ENCODE results near the gene DND1. TPM values are rescaled to one million over a fixed set of nuclear protein-coding genes. Genes with fewer than 3 reads are reported as not detected.
"Not testable (repeated sequence)": the region's sequence is repeated elsewhere in the genome, so short reads cannot be mapped to it uniquely, and the experiment has no call there.

DND1 gene
- polyA plus RNA-seq, 2 of the 4 experiments (the other 2 are of a cell fraction), result 0.63 to 1.0 TPM

DNA sequence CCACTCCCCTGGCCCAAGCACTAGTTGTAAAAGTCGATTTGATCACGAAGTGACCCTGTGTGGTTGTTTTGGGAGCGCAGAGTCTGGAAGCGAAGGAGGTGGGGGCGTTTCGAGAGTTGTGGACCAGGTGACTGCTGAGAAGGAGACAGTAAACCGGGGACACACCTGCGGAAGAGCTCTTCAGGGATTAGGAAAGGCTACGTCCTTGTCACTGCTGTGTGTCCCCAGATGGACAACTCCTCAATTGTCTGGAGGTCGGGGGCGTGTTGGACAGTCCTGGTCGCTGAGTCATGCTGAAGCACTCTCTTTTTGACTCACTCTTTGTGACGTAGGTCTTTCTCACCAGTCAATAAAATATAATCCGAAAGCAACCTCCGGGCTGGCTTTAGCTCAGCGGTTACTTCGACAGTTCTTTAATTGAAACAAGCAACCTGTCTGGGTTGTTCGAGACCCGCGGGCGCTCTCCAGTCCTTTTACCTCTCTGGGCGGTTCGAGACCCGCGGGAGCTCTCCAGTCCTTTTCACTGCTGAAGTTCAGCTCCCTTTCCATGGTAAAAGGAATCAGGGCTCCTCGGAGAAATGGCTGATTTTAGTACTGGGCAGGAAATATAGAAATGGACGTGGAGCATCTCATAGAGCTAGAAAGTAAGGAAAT, 37.6 kb upstream of the DND1 start:
- ATAC-seq (peak; percentile 94 to 96), DNase-seq (ENCODE audit: low read depth in 1 of 2, low spot score in 1 of 2) (peak; percentile 94 to 98), FAIRE-seq (peak; percentile 85)
- WGBS (ENCODE audit: missing lambda C conversion rate), result under 1% methylated on average over 27 of the region's 27 CpGs
- ChIA-PET POLR2A (interaction anchor here (0.7 to 3.9 kb wide), 10 partner anchors 8 to 348 kb away, joined by 3 to 72 read pairs (median 12); partner anchors contain the start of genes ANKHD1, EIF4EBP3, HARS1 and HARS2), CTCF (interaction anchor here (0.6 to 2.1 kb wide), 6 partner anchors 8 to 1049 kb away, joined by 3 to 9 read pairs (median 6); no protein-coding TSS in a partner anchor)
- Histone ChIP-seq H3K27ac (peak overlapping the region; percentile 81 to 93), H3K4me1 (peaks cover 9% of the 10 kb centered on the region; the same call in 2 of the 3 replicates), H3K4me3 (peak overlapping the region; percentile 46), H3K9me3 (no peaks in the 10 kb centered on the region), H3K4me2 (peak overlapping the region; percentile 79)
- TF ChIP-seq RCOR1 (IDR thresholded peaks at IDR 0.05; ENCODE audit: low read depth, low read length) (no peak), FOSL2 (IDR thresholded peaks at IDR 0.05) (peak; percentile 79), FOSL2 (CRISPR knock-in tag; IDR thresholded peaks at IDR 0.05) (peak; percentile 98), EP300 (IDR thresholded peaks at IDR 0.05) (peak in 1 of 2 experiments; percentile 20; a peak in 1 of 5 replicates), SREBF2 (IDR thresholded peaks at IDR 0.05) (peak; percentile 81), KDM1A (IDR thresholded peaks at IDR 0.05; ENCODE audit: low read depth) (no peak), MAZ (IDR thresholded peaks at IDR 0.05; ENCODE audit: borderline replicate concordance, low read depth, low read length) (no peak), ZFP36 (IDR thresholded peaks at IDR 0.05; ENCODE audit: borderline replicate concordance, partially characterized antibody) (no peak), CEBPB (IDR thresholded peaks at IDR 0.05) (peak in 1 of 2 experiments; percentile 43; a peak in 1 of 4 replicates), MAFK (IDR thresholded peaks at IDR 0.05; ENCODE audit: partially characterized antibody) (peak; percentile 96), HEYL (CRISPR knock-in tag; IDR thresholded peaks at IDR 0.05) (no peak), NFE2L2 (conservative IDR thresholded peaks at IDR 0.05; ENCODE audit: low read length) (peak; percentile 92), SMC3 (IDR thresholded peaks at IDR 0.05) (peak; percentile 25; the same call in 1 of the 3 replicates), ZSCAN20 (CRISPR knock-in tag; IDR thresholded peaks at IDR 0.05) (no peak), POLR2AphosphoS2 (conservative IDR thresholded peaks at IDR 0.05; ENCODE audit: low read length) (peak; percentile 91), HOXA7 (CRISPR knock-in tag; IDR thresholded peaks at IDR 0.05) (no peak), JUN (IDR thresholded peaks at IDR 0.05) (peak; percentile 36 to 47; a peak in 1 of 5 replicates), EHMT2 (IDR thresholded peaks at IDR 0.05; ENCODE audit: low read depth) (peak; percentile 81), GATA3 (IDR thresholded peaks at IDR 0.05; ENCODE audit: borderline replicate concordance) (no peak; the same call in 1 of the 2 replicates), HOXB5 (CRISPR knock-in tag; IDR thresholded peaks at IDR 0.05) (0 out of 2 replicates have a peak, but pooled peaks have one; percentile 5), KDM5A (IDR thresholded peaks at IDR 0.05) (no peak), JUNB (IDR thresholded peaks at IDR 0.05) (peak; percentile 66), EHF (CRISPR knock-in tag; IDR thresholded peaks at IDR 0.05) (no peak), POLR2A (IDR thresholded peaks at IDR 0.05; ENCODE audit: low read length) (peak; percentile 46)
- TF ChIP-seq, protein P1, sequence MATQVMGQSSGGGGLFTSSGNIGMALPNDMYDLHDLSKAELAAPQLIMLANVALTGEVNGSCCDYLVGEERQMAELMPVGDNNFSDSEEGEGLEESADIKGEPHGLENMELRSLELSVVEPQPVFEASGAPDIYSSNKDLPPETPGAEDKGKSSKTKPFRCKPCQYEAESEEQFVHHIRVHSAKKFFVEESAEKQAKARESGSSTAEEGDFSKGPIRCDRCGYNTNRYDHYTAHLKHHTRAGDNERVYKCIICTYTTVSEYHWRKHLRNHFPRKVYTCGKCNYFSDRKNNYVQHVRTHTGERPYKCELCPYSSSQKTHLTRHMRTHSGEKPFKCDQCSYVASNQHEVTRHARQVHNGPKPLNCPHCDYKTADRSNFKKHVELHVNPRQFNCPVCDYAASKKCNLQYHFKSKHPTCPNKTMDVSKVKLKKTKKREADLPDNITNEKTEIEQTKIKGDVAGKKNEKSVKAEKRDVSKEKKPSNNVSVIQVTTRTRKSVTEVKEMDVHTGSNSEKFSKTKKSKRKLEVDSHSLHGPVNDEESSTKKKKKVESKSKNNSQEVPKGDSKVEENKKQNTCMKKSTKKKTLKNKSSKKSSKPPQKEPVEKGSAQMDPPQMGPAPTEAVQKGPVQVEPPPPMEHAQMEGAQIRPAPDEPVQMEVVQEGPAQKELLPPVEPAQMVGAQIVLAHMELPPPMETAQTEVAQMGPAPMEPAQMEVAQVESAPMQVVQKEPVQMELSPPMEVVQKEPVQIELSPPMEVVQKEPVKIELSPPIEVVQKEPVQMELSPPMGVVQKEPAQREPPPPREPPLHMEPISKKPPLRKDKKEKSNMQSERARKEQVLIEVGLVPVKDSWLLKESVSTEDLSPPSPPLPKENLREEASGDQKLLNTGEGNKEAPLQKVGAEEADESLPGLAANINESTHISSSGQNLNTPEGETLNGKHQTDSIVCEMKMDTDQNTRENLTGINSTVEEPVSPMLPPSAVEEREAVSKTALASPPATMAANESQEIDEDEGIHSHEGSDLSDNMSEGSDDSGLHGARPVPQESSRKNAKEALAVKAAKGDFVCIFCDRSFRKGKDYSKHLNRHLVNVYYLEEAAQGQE (IDR thresholded peaks at IDR 0.05), result peak; percentile 91
- TF ChIP-seq, protein P2, sequence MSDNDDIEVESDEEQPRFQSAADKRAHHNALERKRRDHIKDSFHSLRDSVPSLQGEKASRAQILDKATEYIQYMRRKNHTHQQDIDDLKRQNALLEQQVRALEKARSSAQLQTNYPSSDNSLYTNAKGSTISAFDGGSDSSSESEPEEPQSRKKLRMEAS (IDR thresholded peaks at IDR 0.05), result peak; percentile 60
- TF ChIP-seq, protein P3, sequence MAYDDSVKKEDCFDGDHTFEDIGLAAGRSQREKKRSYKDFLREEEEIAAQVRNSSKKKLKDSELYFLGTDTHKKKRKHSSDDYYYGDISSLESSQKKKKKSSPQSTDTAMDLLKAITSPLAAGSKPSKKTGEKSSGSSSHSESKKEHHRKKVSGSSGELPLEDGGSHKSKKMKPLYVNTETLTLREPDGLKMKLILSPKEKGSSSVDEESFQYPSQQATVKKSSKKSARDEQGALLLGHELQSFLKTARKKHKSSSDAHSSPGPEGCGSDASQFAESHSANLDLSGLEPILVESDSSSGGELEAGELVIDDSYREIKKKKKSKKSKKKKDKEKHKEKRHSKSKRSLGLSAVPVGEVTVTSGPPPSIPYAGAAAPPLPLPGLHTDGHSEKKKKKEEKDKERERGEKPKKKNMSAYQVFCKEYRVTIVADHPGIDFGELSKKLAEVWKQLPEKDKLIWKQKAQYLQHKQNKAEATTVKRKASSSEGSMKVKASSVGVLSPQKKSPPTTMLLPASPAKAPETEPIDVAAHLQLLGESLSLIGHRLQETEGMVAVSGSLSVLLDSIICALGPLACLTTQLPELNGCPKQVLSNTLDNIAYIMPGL (CRISPR knock-in tag; IDR thresholded peaks at IDR 0.05; ENCODE audit: borderline replicate concordance), result peak; percentile 42; the same call in 1 of the 2 replicates
- TF ChIP-seq, protein P4, sequence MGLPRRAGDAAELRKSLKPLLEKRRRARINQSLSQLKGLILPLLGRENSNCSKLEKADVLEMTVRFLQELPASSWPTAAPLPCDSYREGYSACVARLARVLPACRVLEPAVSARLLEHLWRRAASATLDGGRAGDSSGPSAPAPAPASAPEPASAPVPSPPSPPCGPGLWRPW (IDR thresholded peaks at IDR 0.05), result no peak

DNA sequence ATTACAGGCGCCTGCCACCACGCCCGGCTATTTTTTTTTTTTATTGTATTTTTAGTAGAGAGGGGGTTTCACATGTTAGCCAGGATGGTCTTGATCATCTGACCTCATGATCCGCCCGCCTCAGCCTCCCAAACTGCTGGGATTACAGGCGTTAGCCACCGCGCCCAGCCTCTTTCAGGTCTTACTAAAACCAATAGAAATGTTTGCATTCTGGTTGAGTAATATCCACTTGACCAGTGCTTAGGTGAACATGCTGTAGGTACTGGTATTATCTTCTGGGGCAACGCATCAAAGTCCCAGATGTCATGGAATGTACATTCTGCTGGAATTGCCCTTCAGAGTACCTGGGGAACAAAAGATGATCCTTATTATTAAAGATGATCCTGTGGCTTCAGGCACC, 35.4 kb upstream of the DND1 start:
- ChIA-PET POLR2A (interaction anchor here (3.9 kb wide), 1 partner anchor 7 kb away, joined by 72 read pairs; the partner anchor contains the start of gene ZMAT2), CTCF (interaction anchor here (0.8 to 1.1 kb wide), 4 partner anchors 11 to 357 kb away, joined by 3 to 4 read pairs (median 3); partner anchors contain the start of genes IK and NDUFA2)
- DNase-seq (ENCODE audit: low read depth in 1 of 2, low spot score in 1 of 2); H3K4me1 ChIP-seq; H3K27ac ChIP-seq; H3K4me3 ChIP-seq; FAIRE-seq; H3K4me2 ChIP-seq; ATAC-seq; H3K9me3 ChIP-seq: not testable (repeated sequence)
- 88% methylated on average over 9 of the region's 9 CpGs for WGBS (ENCODE audit: missing lambda C conversion rate)

All from A549 (cell line).